A673 (cell line): ENCODE results near the gene LTB4R2.

Experiments used
- EZH2 ChIP-seq: fragments of 200-600 bp; sonication (generic); IDR thresholded peaks from 2 replicates; pipeline ENCODE4 v1.6.1; 2017; ENCODE audit warnings: borderline replicate concordance, low read depth, mild to moderate bottlenecking, mixed read lengths, antibody characterized with exemption, low read length; ENCODE audit not compliant: poor library complexity, severe bottlenecking
- TF ChIP-seq, protein P1 (sequence below): fragments of 300-800, 200-600 bp; sonication (generic); conservative IDR thresholded peaks from 2 replicates; pipeline ENCODE4 v1.5.1; 2017; ENCODE audit warnings: low read depth, mild to moderate bottlenecking, antibody characterized with exemption, low read length, moderate library complexity, mixed read lengths

DNA sequence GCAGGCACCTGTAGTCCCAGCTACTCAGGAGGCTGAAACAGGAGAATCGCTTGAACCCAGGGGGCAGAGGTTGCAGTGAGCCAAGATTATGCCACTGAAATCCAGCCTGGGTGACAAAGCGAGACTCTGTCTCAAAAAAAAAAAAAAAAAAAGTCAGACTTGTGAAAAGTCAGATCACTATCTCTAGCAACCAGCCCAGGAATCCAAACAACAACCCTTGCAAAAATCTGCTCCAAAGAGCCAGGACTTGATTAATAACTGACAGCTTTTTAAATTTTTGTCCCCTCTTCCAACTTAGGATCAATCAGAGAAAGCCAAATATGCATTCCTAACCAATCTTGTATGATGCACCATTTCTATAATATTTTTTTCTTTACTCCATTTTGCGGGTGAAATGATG lies 50.3 kb downstream of the LTB4R2 start:
- TF ChIP-seq, protein P1, sequence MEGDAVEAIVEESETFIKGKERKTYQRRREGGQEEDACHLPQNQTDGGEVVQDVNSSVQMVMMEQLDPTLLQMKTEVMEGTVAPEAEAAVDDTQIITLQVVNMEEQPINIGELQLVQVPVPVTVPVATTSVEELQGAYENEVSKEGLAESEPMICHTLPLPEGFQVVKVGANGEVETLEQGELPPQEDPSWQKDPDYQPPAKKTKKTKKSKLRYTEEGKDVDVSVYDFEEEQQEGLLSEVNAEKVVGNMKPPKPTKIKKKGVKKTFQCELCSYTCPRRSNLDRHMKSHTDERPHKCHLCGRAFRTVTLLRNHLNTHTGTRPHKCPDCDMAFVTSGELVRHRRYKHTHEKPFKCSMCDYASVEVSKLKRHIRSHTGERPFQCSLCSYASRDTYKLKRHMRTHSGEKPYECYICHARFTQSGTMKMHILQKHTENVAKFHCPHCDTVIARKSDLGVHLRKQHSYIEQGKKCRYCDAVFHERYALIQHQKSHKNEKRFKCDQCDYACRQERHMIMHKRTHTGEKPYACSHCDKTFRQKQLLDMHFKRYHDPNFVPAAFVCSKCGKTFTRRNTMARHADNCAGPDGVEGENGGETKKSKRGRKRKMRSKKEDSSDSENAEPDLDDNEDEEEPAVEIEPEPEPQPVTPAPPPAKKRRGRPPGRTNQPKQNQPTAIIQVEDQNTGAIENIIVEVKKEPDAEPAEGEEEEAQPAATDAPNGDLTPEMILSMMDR, result no peak
- no peak for TF ChIP-seq EZH2
